Prostate gland (tissue), 2 donors: ENCODE results near the gene TMEM60.

Experiments used
- POLR2A ChIP-seq: fragments of 450-650 bp; IDR thresholded peaks from one replicate; pipeline ENCODE4 v1.6.1; 2016; ENCODE audit warnings: antibody characterized with exemption, mild to moderate bottlenecking
- TF ChIP-seq, protein P1 (sequence below), 4 experiments: fragments of 200-600 bp in 2 of 4; fragments of 450-650 bp in 2 of 4; sonication (generic) in 2 of 4; IDR thresholded peaks; 1 replicate in 3 of 4; 2 replicates in 1 of 4; pipeline ENCODE4 v1.5.1; 2016 to 2019; ENCODE audit warnings: antibody characterized with exemption in 4 of 4, mild to moderate bottlenecking in 2 of 4, moderate library complexity in 2 of 4

- TF ChIP-seq POLR2A, result no peak
- TF ChIP-seq, protein P1, sequence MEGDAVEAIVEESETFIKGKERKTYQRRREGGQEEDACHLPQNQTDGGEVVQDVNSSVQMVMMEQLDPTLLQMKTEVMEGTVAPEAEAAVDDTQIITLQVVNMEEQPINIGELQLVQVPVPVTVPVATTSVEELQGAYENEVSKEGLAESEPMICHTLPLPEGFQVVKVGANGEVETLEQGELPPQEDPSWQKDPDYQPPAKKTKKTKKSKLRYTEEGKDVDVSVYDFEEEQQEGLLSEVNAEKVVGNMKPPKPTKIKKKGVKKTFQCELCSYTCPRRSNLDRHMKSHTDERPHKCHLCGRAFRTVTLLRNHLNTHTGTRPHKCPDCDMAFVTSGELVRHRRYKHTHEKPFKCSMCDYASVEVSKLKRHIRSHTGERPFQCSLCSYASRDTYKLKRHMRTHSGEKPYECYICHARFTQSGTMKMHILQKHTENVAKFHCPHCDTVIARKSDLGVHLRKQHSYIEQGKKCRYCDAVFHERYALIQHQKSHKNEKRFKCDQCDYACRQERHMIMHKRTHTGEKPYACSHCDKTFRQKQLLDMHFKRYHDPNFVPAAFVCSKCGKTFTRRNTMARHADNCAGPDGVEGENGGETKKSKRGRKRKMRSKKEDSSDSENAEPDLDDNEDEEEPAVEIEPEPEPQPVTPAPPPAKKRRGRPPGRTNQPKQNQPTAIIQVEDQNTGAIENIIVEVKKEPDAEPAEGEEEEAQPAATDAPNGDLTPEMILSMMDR (IDR thresholded peaks at IDR 0.05), result no peak
Measured at GRCh38 chr7:77796960-77797359, 1.3 kb downstream of the TMEM60 start.
